Mucosa of descending colon (tissue), 3 donors: Measurements from ENCODE around the gene C8G. TPM values are rescaled to one million over a fixed set of nuclear protein-coding genes. Genes with fewer than 3 reads are reported as not detected.

Source experiments
- ATAC-seq: fragments of 200-7000 bp; cut with Tn5 transposase; one replicate; pipeline ENCODE4 v1.9.1; 2020; ENCODE audit warnings: mild to moderate bottlenecking, moderate library complexity
- DNase-seq, 3 donors: peaks; one replicate each; pipeline ENCODE4 v3.0.0-alpha.2; 2020
- H3K36me3 ChIP-seq: fragments of 200-600 bp; one replicate; pipeline ENCODE4 v1.8.0; 2021; ENCODE audit warnings: low read depth, mild to moderate bottlenecking
- H3K4me1 ChIP-seq: fragments of 200-600 bp; one replicate; pipeline ENCODE4 v1.8.0; 2021; ENCODE audit warnings: low read depth, mild to moderate bottlenecking
- H3K4me3 ChIP-seq: fragments of 200-600 bp; one replicate; pipeline ENCODE4 v1.8.0; 2021; ENCODE audit warnings: mild to moderate bottlenecking
- H3K9me3 ChIP-seq: fragments of 200-600 bp; one replicate; pipeline ENCODE4 v1.8.0; 2021; ENCODE audit warnings: mild to moderate bottlenecking
- CTCF ChIP-seq: fragments of 200-600 bp; IDR thresholded peaks from one replicate; pipeline ENCODE4 v1.8.0; 2022; ENCODE audit warnings: antibody characterized with exemption, mild to moderate bottlenecking
- intact Hi-C, 2 donors: fragments of 100-400 bp; cut with DNase I in 1 of 2; cut with micrococcal nuclease in 1 of 2; formaldehyde crosslinking; loops; one replicate each; pipeline versions ENCODE4 v1.11.0 to v1.11.1; 2022; cut with DNase I, micrococcal nuclease
- total RNA-seq, 3 donors: library from RNA; stranded (reverse); fragmentation: NEBNext Ultra II Directional in 2 of 3; extraction: Animal tissue kit (Norgen Biotek cat#: 25700) in 2 of 3; gene quantifications; one replicate each; pipeline versions ENCODE4 v1.2.1 to v1.2.4, GENCODE V29; 2021 to 2023
- donor health status: DM: no; HTN: no; CAD: no; lungs with moderate emphysema.
- donor health status: DM: no; HTN: no; CAD: no.
- donor health status: DM: no; HTN: yes; CAD: no.

The C8G gene
- total RNA-seq, 3 donors from 2014 or later, result 3.2 to 15.4 (median 10.4) TPM

- DNase-seq, result no peak
- Histone ChIP-seq H3K4me1 (no peaks in the 10 kb centered on the region), H3K4me3 (no peak overlapping the region), H3K36me3 (no peaks in the 10 kb centered on the region), H3K9me3 (no peaks in the 10 kb centered on the region)
- intact Hi-C loops, result no loop called here
- ATAC-seq, result no peak
- TF ChIP-seq CTCF, result no peak
Measured at GRCh38 chr9:136958473-136958872, 13.4 kb downstream of the C8G start.

- peaks cover 4% of the 10 kb centered on the region for H3K4me1 ChIP-seq
- no peak overlapping the region for H3K4me3 ChIP-seq
- TF ChIP-seq CTCF, result no peak
- ATAC-seq, result no peak
- H3K36me3 ChIP-seq, result no peaks in the 10 kb centered on the region
- intact Hi-C loops, result no loop called here
- no peak for DNase-seq
- no peaks in the 10 kb centered on the region for H3K9me3 ChIP-seq
Measured at GRCh38 chr9:136958898-136959850, 14.1 kb downstream of the C8G start.

GRCh38 chr9:136960212-136960937 lies 15.3 kb downstream of the C8G start:
- no peak for TF ChIP-seq CTCF
- Histone ChIP-seq H3K9me3 (no peaks in the 10 kb centered on the region), H3K4me3 (no peak overlapping the region), H3K4me1 (peaks cover 9% of the 10 kb centered on the region), H3K36me3 (no peaks in the 10 kb centered on the region)
- intact Hi-C loops, result no loop called here
- ATAC-seq (peak; percentile 10), DNase-seq (peak in 1 of 3 donors; percentile 70)

GRCh38 chr9:136960938-136961275 lies 15.9 kb downstream of the C8G start:
- no peak for DNase-seq
- Histone ChIP-seq H3K36me3 (no peaks in the 10 kb centered on the region), H3K4me1 (peaks cover 9% of the 10 kb centered on the region), H3K9me3 (no peaks in the 10 kb centered on the region), H3K4me3 (no peak overlapping the region)
- ATAC-seq, result no peak
- no peak for TF ChIP-seq CTCF
- intact Hi-C loops, result no loop called here

GRCh38 chr9:136961279-136962065 lies 16.4 kb downstream of the C8G start:
- no peak for TF ChIP-seq CTCF
- peaks cover 9% of the 10 kb centered on the region for H3K4me1 ChIP-seq
- ATAC-seq (no peak), DNase-seq (no peak)
- H3K36me3 ChIP-seq, result no peaks in the 10 kb centered on the region
- H3K9me3 ChIP-seq, result no peaks in the 10 kb centered on the region
- intact Hi-C loops, result no loop called here
- H3K4me3 ChIP-seq, result no peak overlapping the region
